Upper lobe of left lung (tissue), 6 donors: Measurements from ENCODE around the gene GRIK2. TPM values are rescaled to one million over a fixed set of nuclear protein-coding genes. Genes with fewer than 3 reads are reported as not detected.

Experiments
- ATAC-seq, 2 donors: fragments of 200-7000 bp; cut with Tn5 transposase; one replicate each; pipeline ENCODE4 v1.9.1; 2022; ENCODE audit warnings: mild to moderate bottlenecking in 2 of 2, moderate library complexity in 2 of 2; ENCODE audit not compliant: low FRiP score in 2 of 2
- DNase-seq, 2 donors: peaks; one replicate each; pipeline ENCODE4 v3.0.0-alpha.2; 2019 to 2020
- H3K27ac ChIP-seq, 4 donors: fragments of 200-600 bp; sonication (generic); one replicate each; pipeline ENCODE4 v1.5.1; 2016 to 2019
- H3K27me3 ChIP-seq, 4 donors: fragments of 200-600 bp; sonication (generic); one replicate each; pipeline ENCODE4 v1.5.1; 2017 to 2019
- H3K36me3 ChIP-seq, 4 donors: fragments of 200-600 bp; sonication (generic); one replicate each; pipeline ENCODE4 v1.5.1; 2016 to 2019
- H3K4me1 ChIP-seq, 4 donors: fragments of 200-600 bp; sonication (generic); one replicate each; pipeline ENCODE4 v1.5.1; 2018 to 2019
- H3K4me3 ChIP-seq, 4 donors: fragments of 200-600 bp; sonication (generic); one replicate each; pipeline ENCODE4 v1.5.1; 2017 to 2019; ENCODE audit warnings: mild to moderate bottlenecking in 2 of 4, moderate library complexity in 1 of 4
- H3K9me3 ChIP-seq, 4 donors: fragments of 200-600 bp; sonication (generic); one replicate each; pipeline ENCODE4 v1.5.1; 2018 to 2019
- EP300 ChIP-seq, 4 donors: sonication (generic); formaldehyde crosslinking; IDR thresholded peaks; one replicate each; pipeline ENCODE4 v1.5.1; 2017; ENCODE audit warnings: antibody characterized with exemption in 4 of 4, control low read depth in 2 of 4
- POLR2A ChIP-seq, 4 donors: fragments of 450-650 bp; IDR thresholded peaks; one replicate each; pipeline ENCODE4 v1.5.1; 2016 to 2017; ENCODE audit warnings: antibody characterized with exemption in 4 of 4, mild to moderate bottlenecking in 2 of 4
- POLR2AphosphoS5 ChIP-seq, 2 donors: sonication (generic); formaldehyde crosslinking; IDR thresholded peaks; one replicate each; pipeline ENCODE4 v1.5.1; 2017; ENCODE audit warnings: antibody characterized with exemption in 2 of 2
- WGBS, 2 donors: methylation state at CpG; one replicate each; pipeline ENCODE4 v1.1.5; 2017 to 2018; 5-methylcytosine and 5-hydroxymethylcytosine counted together
- total RNA-seq, 6 donors: library from RNA; depleted of rRNA in 4 of 6; stranded (reverse); fragments of >200 nt in 4 of 6; gene quantifications; one replicate each; pipeline versions ENCODE4 v1.1.0 to v1.2.1, GENCODE V29; 2016 to 2021
- TF ChIP-seq, protein P1 (sequence below), 6 experiments: fragments of 450-650 bp in 4 of 6; fragments of 200-600 bp in 2 of 6; sonication (generic) in 2 of 6; IDR thresholded peaks; one replicate each; pipeline ENCODE4 v1.5.1; 2016 to 2019; ENCODE audit warnings: antibody characterized with exemption in 6 of 6
- donor health status: DM: no; HTN: no; CAD: no; lungs with moderate emphysema.
- donor health status: DM: no; HTN: yes; CAD: no; lungs with severe emphysema.

GRIK2 gene
- total RNA-seq, 6 donors from 2014 or later, result 0.07 to 1.2 (median 0.50) TPM; not detected in 2

GRCh38 chr6:101597693-101598092 lies 204.2 kb downstream of the GRIK2 start:
- TF ChIP-seq, protein P1, sequence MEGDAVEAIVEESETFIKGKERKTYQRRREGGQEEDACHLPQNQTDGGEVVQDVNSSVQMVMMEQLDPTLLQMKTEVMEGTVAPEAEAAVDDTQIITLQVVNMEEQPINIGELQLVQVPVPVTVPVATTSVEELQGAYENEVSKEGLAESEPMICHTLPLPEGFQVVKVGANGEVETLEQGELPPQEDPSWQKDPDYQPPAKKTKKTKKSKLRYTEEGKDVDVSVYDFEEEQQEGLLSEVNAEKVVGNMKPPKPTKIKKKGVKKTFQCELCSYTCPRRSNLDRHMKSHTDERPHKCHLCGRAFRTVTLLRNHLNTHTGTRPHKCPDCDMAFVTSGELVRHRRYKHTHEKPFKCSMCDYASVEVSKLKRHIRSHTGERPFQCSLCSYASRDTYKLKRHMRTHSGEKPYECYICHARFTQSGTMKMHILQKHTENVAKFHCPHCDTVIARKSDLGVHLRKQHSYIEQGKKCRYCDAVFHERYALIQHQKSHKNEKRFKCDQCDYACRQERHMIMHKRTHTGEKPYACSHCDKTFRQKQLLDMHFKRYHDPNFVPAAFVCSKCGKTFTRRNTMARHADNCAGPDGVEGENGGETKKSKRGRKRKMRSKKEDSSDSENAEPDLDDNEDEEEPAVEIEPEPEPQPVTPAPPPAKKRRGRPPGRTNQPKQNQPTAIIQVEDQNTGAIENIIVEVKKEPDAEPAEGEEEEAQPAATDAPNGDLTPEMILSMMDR (IDR thresholded peaks at IDR 0.05), result no peak
- TF ChIP-seq POLR2AphosphoS5 (IDR thresholded peaks at IDR 0.05) (no peak), EP300 (IDR thresholded peaks at IDR 0.05) (no peak), POLR2A (IDR thresholded peaks at IDR 0.05) (no peak)
- no peak for DNase-seq
- H3K36me3 ChIP-seq, result no peaks in the 10 kb centered on the region
- H3K4me3 ChIP-seq, result no peak overlapping the region
- no peaks in the 10 kb centered on the region for H3K9me3 ChIP-seq
- H3K4me1 ChIP-seq, result no peaks in the 10 kb centered on the region
- H3K27ac ChIP-seq, result no peak overlapping the region
- H3K27me3 ChIP-seq, result no peaks in the 10 kb centered on the region
- WGBS, 2 donors, result 69 to 70% methylated on average over 4 of the region's 4 CpGs
- ATAC-seq, result peak in 1 of 2 donors; percentile 32

DNA sequence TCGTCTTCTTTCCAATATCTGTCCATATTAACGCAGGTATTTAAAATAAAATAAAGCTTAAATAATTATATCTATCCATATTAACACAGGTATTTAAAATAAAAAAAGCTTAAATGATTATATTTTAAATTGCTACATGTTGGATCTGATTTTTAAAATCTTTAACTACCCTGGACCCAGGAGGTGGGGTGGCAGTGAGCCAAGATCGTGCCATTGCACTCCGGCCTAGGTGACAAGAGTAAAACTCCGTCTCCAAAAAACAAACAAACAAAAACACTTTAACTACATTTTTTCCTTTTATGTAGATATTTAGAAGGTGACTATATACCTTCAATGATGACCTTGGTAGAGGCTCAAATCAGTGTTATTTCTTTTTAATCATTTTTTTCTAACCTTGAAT lies 211.9 kb downstream of the GRIK2 start:
- Histone ChIP-seq H3K27me3 (no peaks in the 10 kb centered on the region), H3K4me1 (no peaks in the 10 kb centered on the region), H3K36me3 (no peaks in the 10 kb centered on the region), H3K27ac (no peak overlapping the region), H3K9me3 (no peaks in the 10 kb centered on the region), H3K4me3 (no peak overlapping the region)
- ATAC-seq (no peak), DNase-seq (no peak)
- TF ChIP-seq EP300 (IDR thresholded peaks at IDR 0.05), result no peak
- TF ChIP-seq, protein P1 (IDR thresholded peaks at IDR 0.05), result no peak
- TF ChIP-seq POLR2A (IDR thresholded peaks at IDR 0.05), result no peak
- TF ChIP-seq POLR2AphosphoS5 (IDR thresholded peaks at IDR 0.05), result no peak
- 82 to 89% methylated on average over 5 of the region's 5 CpGs for WGBS, 2 donors

GRCh38 chr6:101605874-101606273 lies 212.4 kb downstream of the GRIK2 start:
- ATAC-seq (no peak), DNase-seq (no peak)
- H3K27ac ChIP-seq, result no peak overlapping the region
- no peak overlapping the region for H3K4me3 ChIP-seq
- no peaks in the 10 kb centered on the region for H3K27me3 ChIP-seq
- no peaks in the 10 kb centered on the region for H3K4me1 ChIP-seq
- H3K9me3 ChIP-seq, result no peaks in the 10 kb centered on the region
- TF ChIP-seq EP300 (IDR thresholded peaks at IDR 0.05), result no peak
- no peak for TF ChIP-seq POLR2A (IDR thresholded peaks at IDR 0.05)
- TF ChIP-seq, protein P1 (IDR thresholded peaks at IDR 0.05), result no peak
- no peak for TF ChIP-seq POLR2AphosphoS5 (IDR thresholded peaks at IDR 0.05)
- H3K36me3 ChIP-seq, result no peaks in the 10 kb centered on the region

DNA sequence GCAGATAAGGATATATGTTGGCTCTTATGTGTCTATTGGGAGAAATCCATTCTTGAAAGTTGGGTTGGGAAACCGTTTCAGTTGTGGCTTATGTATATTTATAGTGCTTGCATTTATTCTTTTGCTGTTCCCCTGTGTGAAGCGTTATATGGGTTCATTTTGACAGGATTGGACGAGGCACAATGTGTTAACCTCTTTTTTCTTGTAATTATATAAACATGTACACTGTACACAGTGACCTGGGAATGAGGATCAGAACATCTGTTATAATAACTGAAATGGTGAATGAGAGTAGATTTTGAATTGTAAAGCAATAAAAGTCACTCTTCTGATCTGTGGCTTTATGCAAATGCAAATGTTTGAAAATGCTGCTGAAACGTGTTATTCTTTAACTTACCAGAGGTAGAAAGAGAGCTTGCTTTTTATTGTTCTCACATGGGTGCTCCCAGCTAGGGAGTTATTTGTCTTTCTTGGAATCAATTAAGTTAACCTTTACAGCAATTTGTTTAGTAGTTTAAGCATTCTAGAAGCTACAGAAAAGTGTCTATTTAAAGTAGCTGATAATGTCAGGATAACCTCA lies 213.7 kb downstream of the GRIK2 start:
- Histone ChIP-seq H3K9me3 (no peaks in the 10 kb centered on the region), H3K36me3 (no peaks in the 10 kb centered on the region), H3K27me3 (no peaks in the 10 kb centered on the region), H3K4me1 (no peaks in the 10 kb centered on the region), H3K4me3 (no peak overlapping the region), H3K27ac (no peak overlapping the region)
- TF ChIP-seq POLR2A (IDR thresholded peaks at IDR 0.05), result no peak
- TF ChIP-seq EP300 (IDR thresholded peaks at IDR 0.05), result no peak
- TF ChIP-seq, protein P1 (IDR thresholded peaks at IDR 0.05), result no peak
- no peak for TF ChIP-seq POLR2AphosphoS5 (IDR thresholded peaks at IDR 0.05)
- ATAC-seq, result no peak
- DNase-seq, result no peak
- WGBS, 2 donors, result 49 to 60% methylated on average over 4 of the region's 4 CpGs

DNA sequence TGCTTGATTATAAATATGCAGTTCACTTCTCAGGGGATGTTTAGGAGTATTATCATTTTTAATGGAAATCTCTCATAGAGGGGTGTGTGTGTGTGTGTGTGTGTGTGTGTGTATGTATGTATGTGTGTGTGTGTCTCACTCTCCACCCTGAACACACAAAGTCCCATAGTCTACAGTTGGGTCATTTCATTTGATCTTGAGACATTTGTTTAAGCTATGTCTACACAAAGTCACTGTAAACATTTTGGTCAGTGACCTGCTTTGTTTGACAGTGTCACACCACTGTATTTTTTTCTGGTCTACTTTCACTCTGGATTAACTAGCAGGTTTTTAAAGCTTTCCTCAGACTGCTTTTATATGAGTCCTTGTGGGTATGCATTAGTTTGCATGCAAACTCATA lies 215.2 kb downstream of the GRIK2 start:
- TF ChIP-seq POLR2AphosphoS5 (IDR thresholded peaks at IDR 0.05) (no peak), POLR2A (IDR thresholded peaks at IDR 0.05) (no peak), EP300 (IDR thresholded peaks at IDR 0.05) (no peak)
- TF ChIP-seq, protein P1 (IDR thresholded peaks at IDR 0.05), result no peak
- Histone ChIP-seq H3K36me3 (no peaks in the 10 kb centered on the region), H3K27me3 (no peaks in the 10 kb centered on the region), H3K9me3 (no peaks in the 10 kb centered on the region), H3K27ac (no peak overlapping the region), H3K4me1 (no peaks in the 10 kb centered on the region), H3K4me3 (no peak overlapping the region)
- ATAC-seq, result no peak
- no peak for DNase-seq
